PC-3 (cell line): ENCODE results near the gene DLGAP1. TPM values are rescaled to one million over a fixed set of nuclear protein-coding genes. Genes with fewer than 3 reads are reported as not detected.
"Not testable (repeated sequence)": the region's sequence is repeated elsewhere in the genome, so short reads cannot be mapped to it uniquely, and the experiment has no call there.

Experiments used
- ATAC-seq: fragments of 200-7000 bp; cut with Tn5 transposase; 2 replicates; pipeline ENCODE4 v1.9.1; 2020; ENCODE audit warnings: mild to moderate bottlenecking, moderate library complexity
- BruUV-seq: library from RNA; stranded (reverse); fragments of 400-500 nt; replicated peaks from 2 replicates; lab custom pipeline; 2021; lab: Mats Ljungman, UMichigan
- CTCF ChIA-PET: fragments of 300-600 bp; sonication (Branson Sonifier 250); formaldehyde crosslinking; loops from one replicate; lab custom pipeline; 2022; ENCODE audit warnings: antibody characterized with exemption; lab: Charles Lee
- POLR2A ChIA-PET: fragments of 300-600 bp; sonication (Branson Sonifier 250); formaldehyde crosslinking; loops from one replicate; lab custom pipeline; 2022; ENCODE audit warnings: antibody characterized with exemption; ENCODE audit not compliant: unreplicated experiment; lab: Charles Lee
- DNase-seq: peaks from one replicate; pipeline ENCODE4 v3.0.0-alpha.2; 2015
- H2AFZ ChIP-seq: fragments of 300-600 bp; sonication (generic); 2 replicates; pipeline ENCODE4 v1.6.0; 2016; ENCODE audit warnings: antibody characterized with exemption, low read length
- H3F3A ChIP-seq: fragments of 300-600 bp; sonication (generic); one replicate; pipeline ENCODE4 v1.6.0; 2017; ENCODE audit warnings: antibody characterized with exemption, low read length, control low read depth, mild to moderate bottlenecking; ENCODE audit not compliant: unreplicated experiment
- H3K27ac ChIP-seq: fragments of 300-600 bp; sonication (generic); 2 replicates; pipeline ENCODE4 v1.5.1; 2016; ENCODE audit warnings: mild to moderate bottlenecking, low read length
- H3K27me3 ChIP-seq: fragments of 300-600 bp; sonication (generic); 2 replicates; pipeline ENCODE4 v1.6.1; 2016; ENCODE audit warnings: low read length, mixed read lengths
- H3K36me3 ChIP-seq: fragments of 300-600 bp; sonication (generic); 2 replicates; pipeline ENCODE4 v1.6.1; 2016; ENCODE audit warnings: low read depth, mixed run types, low read length, mixed read lengths
- H3K4me1 ChIP-seq: fragments of 300-600 bp; sonication (generic); 2 replicates; pipeline ENCODE4 v1.5.1; 2016; ENCODE audit warnings: low read length; ENCODE audit not compliant: insufficient read depth
- H3K4me2 ChIP-seq: fragments of 300-600 bp; sonication (generic); 2 replicates; pipeline ENCODE4 v1.6.0; 2016; ENCODE audit warnings: low read length
- H3K4me3 ChIP-seq: fragments of 300-600 bp; sonication (generic); 2 replicates; pipeline ENCODE4 v1.5.1; 2016; ENCODE audit warnings: mild to moderate bottlenecking, low read length, mixed read lengths
- H3K79me2 ChIP-seq: fragments of 300-600 bp; sonication (generic); 2 replicates; pipeline ENCODE4 v1.6.1; 2017; ENCODE audit warnings: low read length, mixed read lengths
- H3K9ac ChIP-seq: fragments of 300-600 bp; sonication (generic); 2 replicates; pipeline ENCODE4 v1.6.0; 2016; ENCODE audit warnings: mild to moderate bottlenecking, low read length
- H3K9me2 ChIP-seq: fragments of 300-600 bp; sonication (generic); replicated peaks from 2 replicates; pipeline ENCODE4 v1.6.1; 2016; ENCODE audit warnings: mixed run types, low read length, mixed read lengths
- H3K9me3 ChIP-seq: fragments of 300-600 bp; sonication (generic); 2 replicates; pipeline ENCODE4 v1.6.1; 2016; ENCODE audit warnings: low read length, mixed read lengths
- H4K20me1 ChIP-seq: fragments of 300-600 bp; sonication (generic); 2 replicates; pipeline ENCODE4 v1.6.1; 2016; ENCODE audit warnings: low read length, mixed read lengths
- CTCF ChIP-seq: fragments of 300-600 bp; sonication (generic); conservative IDR thresholded peaks from 2 replicates; pipeline ENCODE4 v1.5.1; 2017; ENCODE audit warnings: antibody characterized with exemption, low read depth, mild to moderate bottlenecking, low read length
- EZH2 ChIP-seq: fragments of 300-600 bp; sonication (generic); IDR thresholded peaks from one replicate; pipeline ENCODE4 v1.6.1; 2017; ENCODE audit warnings: antibody characterized with exemption, mild to moderate bottlenecking, low read length; ENCODE audit not compliant: unreplicated experiment
- EZH2phosphoT487 ChIP-seq: fragments of 300-600 bp; sonication (generic); IDR thresholded peaks from 2 replicates; pipeline ENCODE4 v1.6.1; 2018; ENCODE audit warnings: mild to moderate bottlenecking, antibody characterized with exemption, low read length, borderline replicate concordance
- intact Hi-C: fragments of 100-400 bp; cut with micrococcal nuclease; formaldehyde crosslinking; loops from 2 replicates; pipeline ENCODE4 v1.9.0; 2023
- total RNA-seq: library from RNA; depleted of rRNA; stranded (reverse); fragments of >200 nt; gene quantifications from 2 replicates; pipeline ENCODE4 v1.2.3, GENCODE V29; 2014

Gene DLGAP1
- total RNA-seq, 1 experiment from 2014 or later, result not detected

GRCh38 chr18:4319738-4320677, 135.1 kb downstream of the DLGAP1 start:
- CTCF ChIA-PET, result no interaction called here
- POLR2A ChIA-PET, result no interaction called here
- DNase-seq, result no peak
- H3K9me2 ChIP-seq, result no peaks in the 10 kb centered on the region
- H2AFZ ChIP-seq, result no peak overlapping the region
- peaks cover 29% of the 10 kb centered on the region for H3K9me3 ChIP-seq
- H3K27me3 ChIP-seq, result no peaks in the 10 kb centered on the region
- TF ChIP-seq EZH2, result no peak
- no peak for TF ChIP-seq EZH2phosphoT487
- no peak for TF ChIP-seq CTCF
- H4K20me1 ChIP-seq, result no peaks in the 10 kb centered on the region
- no peak overlapping the region for H3K4me2 ChIP-seq
- H3K4me1 ChIP-seq, result no peaks in the 10 kb centered on the region
- H3K79me2 ChIP-seq, result no peaks in the 10 kb centered on the region
- H3K9ac ChIP-seq, result no peak overlapping the region
- no peak for ATAC-seq
- H3K36me3 ChIP-seq, result no peaks in the 10 kb centered on the region
- no peak overlapping the region for H3K27ac ChIP-seq
- H3K4me3 ChIP-seq, result no peak overlapping the region
- BruUV-seq, result no TSS peak
- no peaks in the 10 kb centered on the region for H3F3A ChIP-seq
- intact Hi-C loops, result no loop called here

GRCh38 chr18:4318311-4318710, 136.8 kb downstream of the DLGAP1 start:
- H3F3A ChIP-seq, result no peaks in the 10 kb centered on the region
- H3K27ac ChIP-seq, result no peak overlapping the region
- ChIA-PET CTCF (no interaction called here), POLR2A (no interaction called here)
- no peaks in the 10 kb centered on the region for H4K20me1 ChIP-seq
- no peak overlapping the region for H3K4me2 ChIP-seq
- DNase-seq (no peak), ATAC-seq (no peak)
- H2AFZ ChIP-seq, result no peak overlapping the region
- no TSS peak for BruUV-seq
- no peak overlapping the region for H3K4me3 ChIP-seq
- H3K79me2 ChIP-seq, result no peaks in the 10 kb centered on the region
- H3K36me3 ChIP-seq, result no peaks in the 10 kb centered on the region
- intact Hi-C loops, result no loop called here
- TF ChIP-seq CTCF, result no peak
- peaks cover 22% of the 10 kb centered on the region for H3K9me3 ChIP-seq
- H3K9me2 ChIP-seq, result no peaks in the 10 kb centered on the region
- H3K9ac ChIP-seq, result no peak overlapping the region
- H3K27me3 ChIP-seq, result no peaks in the 10 kb centered on the region
- no peaks in the 10 kb centered on the region for H3K4me1 ChIP-seq

- POLR2A ChIA-PET, intact Hi-C loops, DNase-seq, H3K27me3 ChIP-seq, H3F3A ChIP-seq, H3K36me3 ChIP-seq, H3K9me2 ChIP-seq, H3K9ac ChIP-seq, H3K4me2 ChIP-seq, H4K20me1 ChIP-seq, H2AFZ ChIP-seq, CTCF ChIA-PET, H3K79me2 ChIP-seq, H3K4me3 ChIP-seq, H3K4me1 ChIP-seq, ATAC-seq, H3K27ac ChIP-seq, BruUV-seq: not testable (repeated sequence)
- 0 out of 2 replicates have a peak, but pooled peaks cover 13% of the 10 kb centered on the region for H3K9me3 ChIP-seq
Observed at GRCh38 chr18:4311945-4312344, 143.2 kb downstream of the DLGAP1 start.
